AG04450 (cell line): ENCODE measurements around the gene HOMEZ. TPM values are rescaled to one million over a fixed set of nuclear protein-coding genes. Genes with fewer than 3 reads are reported as not detected.
"Not testable (repeated sequence)": the region's sequence is repeated elsewhere in the genome, so short reads cannot be mapped to it uniquely, and the experiment has no call there.

Experiments
- CTCF ChIA-PET: fragments of 300-600, 350-600 bp; formaldehyde crosslinking; extraction: SDS; loops from one replicate; lab custom pipeline; 2022; ENCODE audit warnings: antibody characterized with exemption, inconsistent platforms; lab: Charles Lee
- POLR2A ChIA-PET: fragments of 350-600 bp; formaldehyde crosslinking; extraction: SDS; loops from one replicate; lab custom pipeline; 2021; ENCODE audit warnings: antibody characterized with exemption, inconsistent platforms; lab: Yijun Ruan, JAX
- DNase-seq: peaks from one replicate; pipeline ENCODE4 v3.0.0-alpha.2; 2011; ENCODE audit warnings: low read depth, low spot score
- H3K27ac ChIP-seq: one replicate; pipeline ENCODE4 v1.5.1; 2012; ENCODE audit warnings: low read depth, low read length, control low read depth
- H3K27me3 ChIP-seq: one replicate; pipeline ENCODE4 v1.6.0; 2012; ENCODE audit warnings: low read length; ENCODE audit not compliant: control insufficient read depth, insufficient read depth
- H3K4me3 ChIP-seq: 2 replicates; pipeline ENCODE4 v1.5.1; 2011; ENCODE audit warnings: mild to moderate bottlenecking, low read depth, low read length, control low read depth
- H3K9me3 ChIP-seq: 2 replicates; pipeline ENCODE4 v1.5.1; 2012; ENCODE audit warnings: low read length; ENCODE audit not compliant: control insufficient read depth, insufficient read depth
- CTCF ChIP-seq: IDR thresholded peaks from 2 replicates; pipeline ENCODE4 v1.5.1; 2011; ENCODE audit warnings: low read depth, low read length, control low read depth, inconsistent platforms
- polyA plus RNA-seq: library from polyadenylated mRNA; depleted of rRNA; stranded (reverse); fragments of >200 nt; gene quantifications from 2 replicates; pipeline ENCODE4 v1.2.3, GENCODE V29; 2011

The HOMEZ gene
- polyA plus RNA-seq, 1 experiment: 11.2 TPM

DNA sequence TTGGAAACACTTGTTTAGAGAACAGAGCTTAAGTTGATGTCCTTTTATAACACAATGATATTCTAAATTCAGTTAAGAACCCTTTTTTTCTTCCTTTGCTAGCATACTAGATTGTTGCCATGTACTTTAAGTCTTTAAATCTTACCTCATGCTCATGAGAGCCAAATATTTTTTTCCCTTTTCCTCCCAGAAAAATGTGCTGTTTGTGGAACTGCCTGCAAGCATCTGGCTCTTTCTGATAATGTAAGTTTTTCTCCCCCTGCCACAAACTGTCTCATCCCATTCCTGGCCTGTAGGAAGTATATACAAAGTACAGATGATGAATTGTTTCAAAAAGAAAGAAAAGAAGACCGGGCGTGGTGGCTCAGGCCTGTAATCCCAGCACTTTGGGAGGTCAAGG lies 42.9 kb downstream of the HOMEZ start:
- ChIA-PET CTCF (no interaction called here), POLR2A (no interaction called here)
- Histone ChIP-seq H3K9me3 (no peaks in the 10 kb centered on the region), H3K4me3 (no peak overlapping the region), H3K27me3 (peaks cover 4% of the 10 kb centered on the region), H3K27ac (no peak overlapping the region)
- no peak for DNase-seq
- no peak for TF ChIP-seq CTCF

DNA sequence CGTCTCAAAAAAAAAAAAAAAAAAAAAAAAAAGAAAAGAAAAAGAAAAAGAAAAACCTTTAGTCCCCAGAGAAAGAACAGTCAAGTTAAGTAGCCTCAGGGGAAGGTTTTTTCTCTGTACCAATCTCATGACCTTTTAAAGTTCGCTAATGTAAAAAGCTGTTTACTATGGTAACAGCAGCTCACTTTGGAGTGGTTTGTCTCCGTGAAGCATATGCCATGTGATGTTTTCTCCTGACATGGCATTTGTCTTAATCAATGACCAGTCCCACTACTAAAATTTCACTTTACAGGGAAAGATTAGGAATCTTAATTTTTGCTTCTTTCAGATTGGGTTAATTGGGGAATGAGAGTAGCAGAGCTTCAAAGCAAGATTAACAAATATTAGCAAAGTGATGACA lies 43.9 kb downstream of the HOMEZ start:
- H3K4me3 ChIP-seq: no peak overlapping the region
- CTCF ChIA-PET: interaction anchor here (1.2 kb wide), 1 partner anchor 138 kb away, joined by 3 read pairs; no protein-coding TSS in a partner anchor
- H3K27me3 ChIP-seq: peaks cover 4% of the 10 kb centered on the region
- POLR2A ChIA-PET: interaction anchor here (0.7 kb wide), 1 partner anchor 23 kb away, joined by 4 read pairs; no protein-coding TSS in a partner anchor
- no peak for DNase-seq
- no peaks in the 10 kb centered on the region for H3K9me3 ChIP-seq
- no peak overlapping the region for H3K27ac ChIP-seq
- no peak for TF ChIP-seq CTCF

- H3K27ac ChIP-seq, H3K27me3 ChIP-seq, H3K4me3 ChIP-seq, POLR2A ChIA-PET, H3K9me3 ChIP-seq, DNase-seq: not testable (repeated sequence)
- CTCF ChIA-PET: interaction anchor here (1.2 kb wide), 1 partner anchor 139 kb away, joined by 3 read pairs; no protein-coding TSS in a partner anchor
These were observed 44.7 kb downstream of the HOMEZ start for GRCh38 chr14:23241061-23241715.

DNA sequence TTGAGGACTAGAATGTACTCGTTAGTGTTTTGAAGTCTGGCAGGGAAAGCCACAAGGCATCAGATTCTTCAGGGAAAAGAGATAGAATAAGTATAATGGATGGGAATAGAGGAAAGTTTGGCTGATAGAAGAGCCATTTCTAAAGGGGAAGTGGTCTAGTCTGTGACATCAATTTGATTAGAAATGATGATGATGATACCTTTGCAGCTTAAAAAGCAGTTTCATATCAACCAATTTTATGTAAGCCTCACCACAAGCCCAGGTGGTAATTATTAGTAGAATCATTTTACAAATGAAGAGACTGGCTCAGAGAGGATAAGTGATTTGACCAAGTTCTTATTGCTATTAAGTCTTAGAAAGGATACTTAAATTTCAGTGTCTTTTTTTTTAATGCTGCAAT lies 45.3 kb downstream of the HOMEZ start:
- no peak overlapping the region for H3K27ac ChIP-seq
- ChIA-PET CTCF (no interaction called here), POLR2A (no interaction called here)
- no peaks in the 10 kb centered on the region for H3K9me3 ChIP-seq
- TF ChIP-seq CTCF: no peak
- DNase-seq: no peak
- H3K27me3 ChIP-seq: peaks cover 4% of the 10 kb centered on the region
- no peak overlapping the region for H3K4me3 ChIP-seq

DNA sequence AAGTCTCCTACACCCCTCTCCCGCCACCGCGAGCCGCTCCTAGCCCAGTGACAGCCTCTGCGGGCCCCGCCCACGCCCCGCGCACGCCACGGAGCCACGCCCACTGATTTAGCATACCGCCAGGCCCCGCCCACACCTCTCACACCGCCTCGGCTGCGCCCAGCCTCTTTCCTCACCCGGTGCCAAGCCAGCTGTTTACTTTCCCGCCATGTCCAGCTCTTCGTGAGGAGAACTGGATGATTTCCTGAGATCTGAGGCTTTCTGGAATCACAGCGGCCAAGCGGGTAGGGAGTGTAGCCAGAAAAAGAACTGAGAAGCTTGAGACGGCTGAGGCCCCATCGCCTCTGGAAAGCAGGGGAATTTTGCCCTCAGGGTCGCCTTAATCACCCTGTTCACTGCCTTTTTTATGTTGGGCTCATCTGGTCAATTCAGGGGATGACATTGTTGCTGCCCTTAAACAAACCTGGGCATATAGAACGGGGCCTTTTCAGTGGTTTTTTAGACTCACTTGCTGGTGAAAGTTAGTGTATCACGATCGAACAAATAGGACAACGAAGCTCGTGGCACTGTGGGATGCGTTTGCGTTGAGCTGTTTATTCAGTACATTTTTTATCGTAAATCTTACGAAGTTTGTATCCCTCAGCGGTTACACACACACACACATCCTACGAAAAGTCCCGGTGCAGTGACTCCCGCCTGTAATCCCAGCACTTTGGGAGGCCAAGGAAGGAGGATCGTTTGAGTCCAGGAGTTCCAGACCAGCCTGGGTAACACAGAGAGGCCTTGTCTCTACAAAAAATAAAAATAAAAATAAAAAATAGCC lies 47.9 kb downstream of the HOMEZ start, which contains the start of gene RNF212B:
Gene RNF212B (plus strand): TSS at position 165 of the 823 bp plus-strand sequence. CDS start 2,410 bp downstream, outside the sequence.
- no peak within 1 kb of the TSS for H3K27ac ChIP-seq
- no peak for TF ChIP-seq CTCF
- ChIA-PET CTCF (interaction anchor here (0.8 to 1.0 kb wide), 2 partner anchors 63 to 118 kb away, joined by 3 to 6 read pairs; no protein-coding TSS in a partner anchor), POLR2A (no interaction called here)
- peaks cover 4% of the 10 kb centered on the region for H3K27me3 ChIP-seq
- H3K4me3 ChIP-seq: peak within 1 kb of the TSS; percentile 39
- DNase-seq: no peak
- H3K9me3 ChIP-seq: no peaks in the 10 kb centered on the region

DNA sequence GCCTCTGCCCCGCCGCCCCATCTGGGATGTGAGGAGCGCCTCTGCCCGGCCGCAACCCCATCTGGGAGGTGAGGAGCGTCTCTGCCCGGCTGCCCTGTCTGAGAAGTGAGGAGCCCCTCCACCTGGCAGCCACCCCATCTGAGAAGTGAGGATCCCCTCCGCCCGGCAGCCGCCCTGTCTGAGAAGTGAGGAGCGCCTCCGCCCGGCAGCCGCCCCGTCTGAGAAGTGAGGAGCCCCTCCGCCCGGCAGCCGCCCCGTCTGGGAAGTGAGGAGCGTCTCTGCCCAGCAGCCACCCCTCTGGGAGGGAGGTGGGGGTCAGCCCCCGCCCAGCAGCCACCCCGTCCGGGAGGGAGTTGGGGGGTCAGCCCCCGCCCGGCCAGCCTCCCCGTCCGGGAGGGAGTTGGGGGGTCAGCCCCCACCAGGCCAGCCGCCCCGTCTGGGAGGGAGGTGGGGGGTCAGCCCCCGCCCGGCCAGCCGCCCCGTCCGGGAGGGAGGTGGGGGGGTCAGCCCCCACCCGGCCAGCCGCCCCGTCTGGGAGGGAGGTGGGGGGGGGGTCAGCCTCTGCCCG lies 53.6 kb downstream of the HOMEZ start:
- H3K27me3 ChIP-seq, CTCF ChIA-PET, H3K9me3 ChIP-seq, DNase-seq, H3K4me3 ChIP-seq, H3K27ac ChIP-seq, POLR2A ChIA-PET: not testable (repeated sequence)
